VCaP (cell line): ENCODE results near the gene EHD1.

Source experiments
- H3K27ac ChIP-seq: fragments of 450-650 bp; 2 replicates; pipeline ENCODE4 v1.5.1; 2017
- CTCF ChIP-seq: fragments of 450-650 bp; conservative IDR thresholded peaks from 2 replicates; pipeline ENCODE4 v1.5.1; 2017; ENCODE audit warnings: mild to moderate bottlenecking, moderate library complexity

The EHD1 gene

GRCh38 chr11:64852804-64853509 lies 25.5 kb downstream of the EHD1 start:
- no peak for TF ChIP-seq CTCF
- H3K27ac ChIP-seq = no peak overlapping the region; the same call in 1 of the 2 replicates

GRCh38 chr11:64851831-64852351 lies 26.5 kb downstream of the EHD1 start:
- no peak overlapping the region; the same call in 1 of the 2 replicates for H3K27ac ChIP-seq
- no peak for TF ChIP-seq CTCF

GRCh38 chr11:64850979-64851567 lies 27.3 kb downstream of the EHD1 start:
- H3K27ac ChIP-seq = no peak overlapping the region
- no peak for TF ChIP-seq CTCF

DNA sequence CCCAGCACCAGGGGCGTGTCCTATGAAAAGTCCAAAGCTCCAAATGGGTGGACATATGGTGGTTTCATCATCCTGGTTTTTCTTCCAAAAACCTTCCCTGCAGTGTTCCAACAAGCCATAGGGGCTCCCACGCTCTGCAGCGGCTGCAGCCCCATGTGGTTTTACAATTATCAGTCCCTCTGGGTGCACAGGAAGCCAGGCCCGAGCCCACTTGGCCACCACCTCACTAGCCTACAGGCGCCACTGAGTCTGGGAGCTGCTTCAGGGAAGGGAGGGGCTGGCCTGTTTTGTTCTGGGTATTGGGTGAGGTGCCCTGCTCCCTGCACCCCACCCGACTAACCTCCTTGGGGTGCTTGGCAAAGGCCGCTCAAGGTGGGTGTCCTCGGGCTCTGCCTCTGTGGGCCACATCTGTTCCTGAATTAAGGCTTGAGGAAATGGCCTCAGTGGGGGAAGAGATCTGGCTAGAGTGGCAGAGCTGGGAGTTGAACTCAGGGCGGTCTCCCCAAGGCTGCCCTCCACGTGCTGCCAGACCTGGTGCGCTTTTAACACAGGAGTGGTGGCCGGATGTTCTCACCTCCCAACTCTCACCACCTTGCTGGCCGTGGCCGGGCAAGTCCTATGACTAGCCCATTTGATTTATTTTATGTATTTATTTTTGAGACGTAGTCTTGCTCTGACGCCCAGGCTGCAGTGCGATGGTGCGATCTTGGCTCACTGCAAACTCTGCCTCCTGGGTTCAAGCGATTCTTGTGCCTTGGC lies 28.6 kb downstream of the EHD1 start:
- TF ChIP-seq CTCF = no peak
- H3K27ac ChIP-seq = peak overlapping the region; percentile 7; the same call in 1 of the 2 replicates

DNA sequence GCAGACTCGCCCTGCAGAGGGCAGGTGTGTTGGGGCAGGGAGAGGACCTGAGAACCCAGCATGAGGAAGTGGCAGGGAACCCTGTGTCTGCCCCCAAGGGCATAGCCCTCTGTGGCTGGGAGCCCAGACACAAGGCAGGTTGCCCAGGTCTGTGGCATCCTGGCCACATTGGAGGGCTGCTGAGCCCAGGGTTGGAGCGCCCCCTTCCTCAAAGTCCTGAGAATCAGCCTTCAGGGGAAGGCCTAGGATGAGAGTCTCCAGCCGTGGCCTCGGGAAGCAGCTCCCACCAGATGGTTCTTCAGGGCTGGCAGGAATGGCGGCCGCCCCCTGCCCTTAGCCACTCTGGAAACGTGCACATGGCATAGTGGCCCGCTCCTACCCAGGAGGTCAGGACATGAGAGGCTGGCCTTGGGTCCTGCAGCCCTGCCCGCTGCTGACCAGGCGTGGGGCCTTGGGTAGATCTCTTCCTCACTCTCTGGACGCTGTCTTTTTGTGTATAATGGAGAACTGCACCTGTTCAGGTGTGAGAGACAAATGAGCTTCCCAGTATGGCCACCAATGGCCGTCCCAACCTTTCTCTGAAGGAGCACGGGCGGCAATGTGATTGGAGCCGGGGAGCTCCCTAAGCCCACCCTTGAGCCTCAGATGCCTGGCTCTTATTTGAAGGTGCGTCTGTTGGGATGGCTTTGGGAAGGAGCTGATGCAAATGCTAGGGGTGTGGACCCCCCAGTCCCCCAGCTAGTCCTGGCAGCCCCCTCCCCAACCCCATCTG lies 29.4 kb downstream of the EHD1 start:
- 0 out of 2 replicates have a peak, but pooled peaks have one; percentile 8 for TF ChIP-seq CTCF
- H3K27ac ChIP-seq = peak overlapping the region; percentile 7; the same call in 1 of the 2 replicates

DNA sequence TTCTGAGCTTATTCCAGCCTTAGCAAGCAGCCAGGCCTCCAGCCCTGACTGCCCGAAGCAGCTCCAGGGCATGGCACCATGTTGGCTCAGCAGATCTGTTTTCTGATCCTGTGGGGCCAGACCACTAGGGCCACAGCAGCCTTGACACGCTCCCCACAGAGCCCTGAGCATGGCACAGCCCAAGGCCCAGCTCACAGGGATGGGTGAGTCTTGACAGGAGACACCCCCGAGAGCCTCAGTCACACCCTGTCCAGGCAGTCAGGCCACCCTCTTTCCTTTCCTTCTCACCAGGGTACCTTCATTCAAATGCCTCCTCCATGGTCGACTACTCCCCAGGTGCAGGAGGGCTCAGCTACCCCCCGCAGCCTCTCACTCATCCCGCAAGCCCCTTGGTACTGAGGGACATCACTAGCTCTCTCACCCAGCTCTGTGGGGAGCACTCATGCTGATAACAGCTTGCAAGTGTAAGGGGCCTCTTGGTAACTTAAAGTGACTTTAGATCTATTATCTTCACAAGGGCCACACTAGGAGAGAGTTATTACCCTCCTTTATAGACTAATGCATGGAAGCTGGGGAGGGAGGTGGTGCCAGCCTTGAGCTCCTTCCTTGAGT lies 30.1 kb downstream of the EHD1 start:
- H3K27ac ChIP-seq = peak overlapping the region; percentile 88; the same call in 1 of the 2 replicates
- no peak for TF ChIP-seq CTCF
